CD4-positive, alpha-beta memory T cell (primary cell): ENCODE measurements around the gene SSBP2. TPM values are rescaled to one million over a fixed set of nuclear protein-coding genes. Genes with fewer than 3 reads are reported as not detected.

ENCODE experiments used
- CTCF ChIA-PET: fragments of 350-600 bp; sonication (Branson Sonifier 250); formaldehyde crosslinking; loops from one replicate; lab custom pipeline; 2021; ENCODE audit warnings: inconsistent platforms; ENCODE audit not compliant: partially characterized antibody; lab: Charles Lee
- POLR2A ChIA-PET: fragments of 350-600 bp; sonication (Branson Sonifier 250); formaldehyde crosslinking; loops from one replicate; lab custom pipeline; 2021; ENCODE audit not compliant: partially characterized antibody; lab: Charles Lee
- DNase-seq, 5 donors: peaks; one replicate each; pipeline versions ENCODE4 v3.0.0 to v3.0.0-alpha.2; 2020 to 2022; ENCODE audit warnings: mixed read lengths in 1 of 5
- H3K27ac ChIP-seq: one replicate; pipeline ENCODE4 v1.7.0; 2013; ENCODE audit warnings: low read depth, low read length
- H3K27me3 ChIP-seq: 2 replicates; pipeline ENCODE4 v1.7.0; 2013; ENCODE audit warnings: mild to moderate bottlenecking, low read length, moderate library complexity; ENCODE audit not compliant: insufficient read depth
- H3K36me3 ChIP-seq: 2 replicates; pipeline ENCODE4 v1.7.0; 2013; ENCODE audit warnings: mild to moderate bottlenecking, low read length, moderate library complexity; ENCODE audit not compliant: insufficient read depth
- H3K4me1 ChIP-seq: 2 replicates; pipeline ENCODE4 v1.7.0; 2013; ENCODE audit warnings: mild to moderate bottlenecking, low read length, moderate library complexity; ENCODE audit not compliant: insufficient read depth
- H3K4me3 ChIP-seq, 2 donors: one replicate each; pipeline ENCODE4 v1.7.0; 2013; ENCODE audit warnings: low read length in 2 of 2, mild to moderate bottlenecking in 1 of 2
- H3K9me3 ChIP-seq, 2 donors: one replicate each; pipeline ENCODE4 v1.7.0; 2013; ENCODE audit warnings: low read length in 2 of 2, control low read depth in 1 of 2; ENCODE audit not compliant: control insufficient read depth in 1 of 2
- H3K27ac Mint-ChIP-seq, 7 donors: one replicate each; pipeline ENCODE4 v1.8.0; 2020 to 2021; ENCODE audit warnings: mixed read lengths in 7 of 7, mild to moderate bottlenecking in 6 of 7, inconsistent platforms in 3 of 7, moderate library complexity in 3 of 7
- H3K27me3 Mint-ChIP-seq, 2 donors: one replicate each; pipeline ENCODE4 v1.8.0; 2020 to 2021; ENCODE audit warnings: mixed read lengths in 2 of 2
- H3K36me3 Mint-ChIP-seq, 2 donors: one replicate each; pipeline ENCODE4 v1.8.0; 2020 to 2021; ENCODE audit warnings: mixed read lengths in 2 of 2, inconsistent platforms in 1 of 2, mild to moderate bottlenecking in 1 of 2
- H3K4me1 Mint-ChIP-seq, 4 donors: one replicate each; pipeline ENCODE4 v1.8.0; 2020 to 2021; ENCODE audit warnings: mixed read lengths in 4 of 4, mild to moderate bottlenecking in 1 of 4
- H3K4me3 Mint-ChIP-seq, 8 donors: one replicate each; pipeline ENCODE4 v1.8.0; 2020 to 2021; ENCODE audit warnings: mixed read lengths in 8 of 8, mild to moderate bottlenecking in 7 of 8, moderate library complexity in 6 of 8, inconsistent platforms in 3 of 8
- H3K9me3 Mint-ChIP-seq, 8 donors: one replicate each; pipeline ENCODE4 v1.8.0; 2020 to 2021; ENCODE audit warnings: mixed read lengths in 8 of 8, mild to moderate bottlenecking in 5 of 8, inconsistent platforms in 3 of 8, moderate library complexity in 1 of 8
- intact Hi-C: fragments of 100-400 bp; cut with micrococcal nuclease; formaldehyde crosslinking; loops from one replicate; pipeline ENCODE4 v1.15.1; 2023
- polyA plus RNA-seq, 2 donors: library from polyadenylated mRNA; unstranded; fragments of 300-500 nt; fragmentation: Illumina TruSeq; gene quantifications; one replicate each; pipeline ENCODE4 v1.2.3, GENCODE V29; 2021
- total RNA-seq, 2 experiments: library from RNA; stranded (reverse); gene quantifications; one replicate each; pipeline ENCODE4 v1.2.3, GENCODE V29; 2021

Gene SSBP2
- total and polyA plus RNA-seq, 4 experiments from 2014 or later: 46.4 to 91.7 (median 58.9) TPM

DNA sequence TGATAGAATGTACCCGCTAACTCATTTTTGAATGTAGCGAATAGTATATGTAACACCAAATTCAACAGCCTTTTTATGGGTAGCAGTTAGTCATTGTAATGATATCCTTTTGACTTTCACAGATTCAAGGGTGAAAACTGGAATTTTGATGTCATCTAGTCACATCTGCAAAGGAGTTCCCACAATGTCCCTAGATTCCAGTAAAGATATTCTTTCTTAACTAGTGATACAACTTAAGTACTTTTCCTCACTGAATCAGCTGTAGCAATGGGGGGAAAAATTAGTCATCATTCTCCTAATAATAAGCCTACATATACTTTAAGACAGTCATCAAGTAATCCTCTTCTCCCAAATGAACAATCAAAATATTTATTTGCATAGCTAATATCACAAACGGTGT is 11.5 kb upstream of the SSBP2 start:
- Histone ChIP-seq H3K27ac (no peak overlapping the region), H3K36me3 (no peaks in the 10 kb centered on the region), H3K4me3 (no peak overlapping the region), H3K9me3 (no peaks in the 10 kb centered on the region), H3K4me1 (peaks cover 7% of the 10 kb centered on the region), H3K27me3 (no peaks in the 10 kb centered on the region)
- H3K4me3 Mint-ChIP-seq: no peak overlapping the region
- ChIA-PET CTCF (interaction anchor here (1.4 to 1.7 kb wide), 2 partner anchors 11 to 17 kb away, joined by 3 to 9 read pairs; partner anchors contain the start of gene SSBP2), POLR2A (interaction anchor here (1.3 to 4.0 kb wide), 2 partner anchors 12 to 17 kb away, joined by 5 to 20 read pairs; partner anchors contain the start of gene SSBP2)
- peaks cover 9 to 23% (median 17%) of the 10 kb centered on the region in 4 donors for H3K4me1 Mint-ChIP-seq
- intact Hi-C loops: no loop called here
- peaks cover 0 to 2% of the 10 kb centered on the region in 2 donors for H3K27me3 Mint-ChIP-seq
- H3K27ac Mint-ChIP-seq: no peak overlapping the region
- H3K36me3 Mint-ChIP-seq: no peaks in the 10 kb centered on the region
- DNase-seq: no peak
- no peaks in the 10 kb centered on the region for H3K9me3 Mint-ChIP-seq

DNA sequence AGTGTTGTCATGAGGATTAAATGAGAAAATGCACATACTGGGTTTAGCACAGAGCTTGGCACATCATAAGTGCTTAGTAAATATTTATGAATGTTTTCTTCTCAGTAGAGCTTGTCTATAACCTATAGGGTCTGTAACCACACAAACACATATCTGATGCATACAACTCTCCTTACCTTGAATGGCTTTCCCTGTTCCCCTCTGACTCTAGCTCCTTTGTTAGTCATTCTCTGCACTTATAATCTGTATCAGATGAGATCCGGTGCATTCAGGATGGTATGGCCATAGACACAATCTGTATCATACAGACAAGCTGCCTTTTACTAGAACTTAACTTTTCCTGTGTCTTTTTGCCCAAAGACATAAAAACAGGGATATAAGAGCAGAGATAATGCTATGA is 11.1 kb upstream of the SSBP2 start:
- Histone ChIP-seq H3K9me3 (no peaks in the 10 kb centered on the region), H3K27me3 (no peaks in the 10 kb centered on the region), H3K4me1 (peaks cover 7% of the 10 kb centered on the region), H3K36me3 (no peaks in the 10 kb centered on the region), H3K27ac (no peak overlapping the region), H3K4me3 (no peak overlapping the region)
- peaks cover 0 to 2% of the 10 kb centered on the region in 2 donors for H3K27me3 Mint-ChIP-seq
- intact Hi-C loops: no loop called here
- no peak overlapping the region for H3K4me3 Mint-ChIP-seq
- H3K9me3 Mint-ChIP-seq: peaks cover 0 to under 1% (median 0%) of the 10 kb centered on the region in 8 donors
- POLR2A ChIA-PET: interaction anchor here (1.2 to 4.0 kb wide), 3 partner anchors 11 to 90 kb away, joined by 4 to 20 read pairs (median 5); partner anchors contain the start of gene SSBP2
- H3K27ac Mint-ChIP-seq: no peak overlapping the region
- peaks cover 9 to 23% (median 17%) of the 10 kb centered on the region in 4 donors for H3K4me1 Mint-ChIP-seq
- CTCF ChIA-PET: interaction anchor here (1.4 to 1.7 kb wide), 3 partner anchors 11 to 77 kb away, joined by 3 to 9 read pairs (median 3); partner anchors contain the start of gene SSBP2
- DNase-seq: no peak
- no peaks in the 10 kb centered on the region for H3K36me3 Mint-ChIP-seq

DNA sequence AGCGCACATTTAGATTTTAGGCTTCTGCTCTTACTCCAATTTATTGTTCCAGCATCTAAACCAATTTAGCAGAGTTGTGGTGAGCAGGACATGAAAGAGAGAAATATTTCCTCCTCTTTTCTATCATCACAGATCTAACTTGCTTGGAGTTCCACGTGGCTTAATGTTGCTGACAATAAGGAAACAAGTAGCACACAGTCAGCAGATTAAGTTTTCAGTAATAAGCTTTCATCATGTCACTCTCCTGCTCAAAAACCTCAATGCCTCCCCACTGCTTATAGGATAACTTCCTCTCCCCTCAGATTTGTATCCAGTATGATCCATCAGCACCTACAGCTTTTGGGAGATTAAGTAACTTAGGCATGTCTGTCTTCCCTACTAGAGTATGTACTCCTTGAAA is 10.4 kb upstream of the SSBP2 start:
- H3K36me3 Mint-ChIP-seq: no peaks in the 10 kb centered on the region
- Histone ChIP-seq H3K9me3 (no peaks in the 10 kb centered on the region), H3K27ac (no peak overlapping the region), H3K4me3 (no peak overlapping the region), H3K27me3 (no peaks in the 10 kb centered on the region), H3K4me1 (peaks cover 7% of the 10 kb centered on the region), H3K36me3 (no peaks in the 10 kb centered on the region)
- peaks cover 9 to 23% (median 17%) of the 10 kb centered on the region in 4 donors for H3K4me1 Mint-ChIP-seq
- H3K27ac Mint-ChIP-seq: no peak overlapping the region
- DNase-seq: no peak
- intact Hi-C loops: no loop called here
- ChIA-PET POLR2A (interaction anchor here (1.2 to 4.0 kb wide), 3 partner anchors 11 to 91 kb away, joined by 4 to 20 read pairs (median 5); partner anchors contain the start of gene SSBP2), CTCF (interaction anchor here (1.5 to 1.7 kb wide), 2 partner anchors 10 to 78 kb away, joined by 3 to 9 read pairs; partner anchors contain the start of gene SSBP2)
- peaks cover 0 to 2% (median 0%) of the 10 kb centered on the region in 8 donors for H3K9me3 Mint-ChIP-seq
- H3K27me3 Mint-ChIP-seq: peaks cover 0 to 2% of the 10 kb centered on the region in 2 donors
- no peak overlapping the region for H3K4me3 Mint-ChIP-seq

DNA sequence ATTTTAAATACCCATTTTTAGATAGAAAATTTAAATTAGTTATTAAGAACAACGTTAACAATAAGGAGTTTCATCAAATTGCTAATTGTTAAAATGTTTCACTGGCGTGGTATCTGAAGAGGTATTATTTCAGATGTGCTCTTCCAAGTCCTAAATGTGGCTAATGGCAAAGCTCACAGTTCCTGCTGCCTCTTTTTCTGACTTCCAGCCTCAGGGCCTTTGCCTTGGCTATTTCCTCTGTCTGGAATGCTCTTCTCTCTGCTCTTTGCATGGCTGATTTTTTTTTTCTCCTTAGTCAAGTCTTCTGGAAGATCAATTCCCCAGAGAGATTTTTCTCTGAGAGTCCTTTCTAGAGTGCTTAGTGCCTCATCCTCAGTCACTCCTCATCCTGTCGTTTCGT is 9.6 kb upstream of the SSBP2 start:
- ChIA-PET CTCF (interaction anchor here (1.5 kb wide), 1 partner anchor 78 kb away, joined by 3 read pairs; no protein-coding TSS in a partner anchor), POLR2A (interaction anchor here (1.0 to 2.0 kb wide), 3 partner anchors 10 to 91 kb away, joined by 3 to 10 read pairs (median 9); partner anchors contain the start of gene SSBP2)
- H3K27ac ChIP-seq: no peak overlapping the region
- H3K4me3 ChIP-seq: no peak overlapping the region
- no peaks in the 10 kb centered on the region for H3K9me3 ChIP-seq
- DNase-seq: no peak
- Mint-ChIP-seq H3K4me3 (no peak overlapping the region), H3K27me3 (peaks cover 0 to 2% of the 10 kb centered on the region in 2 donors), H3K4me1 (peaks cover 9 to 23% (median 17%) of the 10 kb centered on the region in 4 donors), H3K36me3 (no peaks in the 10 kb centered on the region), H3K27ac (peak overlapping the region in 1 of 7 donors; percentile 66), H3K9me3 (peaks cover 0 to 2% (median 0%) of the 10 kb centered on the region in 8 donors)
- H3K36me3 ChIP-seq: no peaks in the 10 kb centered on the region
- intact Hi-C loops: no loop called here
- peaks cover 7% of the 10 kb centered on the region for H3K4me1 ChIP-seq
- H3K27me3 ChIP-seq: no peaks in the 10 kb centered on the region

DNA sequence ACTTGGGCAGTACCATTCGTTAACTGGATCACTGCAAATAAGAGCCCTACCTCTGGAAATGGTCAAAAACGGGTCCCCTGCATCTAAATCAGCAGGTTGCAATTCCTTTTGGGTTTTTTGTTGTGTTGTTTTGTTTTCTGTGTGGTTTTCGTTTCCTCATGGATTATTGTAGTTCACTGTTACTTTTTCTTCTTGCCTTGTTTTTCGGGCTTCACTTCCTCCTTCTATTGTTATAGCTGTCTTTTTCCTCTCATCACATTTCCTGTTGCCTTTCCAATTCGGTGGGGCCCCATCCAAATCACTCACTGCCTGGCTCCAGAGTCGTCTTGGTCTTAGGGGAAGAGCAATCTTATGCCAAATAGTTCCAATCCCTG is 8.7 kb upstream of the SSBP2 start:
- Mint-ChIP-seq H3K4me1 (peaks cover 9 to 23% (median 17%) of the 10 kb centered on the region in 4 donors), H3K27me3 (peaks cover 0 to 2% of the 10 kb centered on the region in 2 donors), H3K36me3 (no peaks in the 10 kb centered on the region), H3K9me3 (peaks cover 0 to 2% (median 0%) of the 10 kb centered on the region in 8 donors), H3K4me3 (no peak overlapping the region), H3K27ac (peak overlapping the region in 1 of 7 donors; percentile 40)
- intact Hi-C loops: no loop called here
- POLR2A ChIA-PET: interaction anchor here (1.0 to 2.0 kb wide), 3 partner anchors 9 to 92 kb away, joined by 3 to 10 read pairs (median 9); partner anchors contain the start of gene SSBP2
- Histone ChIP-seq H3K36me3 (no peaks in the 10 kb centered on the region), H3K27me3 (no peaks in the 10 kb centered on the region), H3K4me3 (no peak overlapping the region), H3K9me3 (no peaks in the 10 kb centered on the region), H3K4me1 (peaks cover 7% of the 10 kb centered on the region), H3K27ac (no peak overlapping the region)
- no peak for DNase-seq
- CTCF ChIA-PET: interaction anchor here (1.0 kb wide), 1 partner anchor 92 kb away, joined by 4 read pairs; no protein-coding TSS in a partner anchor

DNA sequence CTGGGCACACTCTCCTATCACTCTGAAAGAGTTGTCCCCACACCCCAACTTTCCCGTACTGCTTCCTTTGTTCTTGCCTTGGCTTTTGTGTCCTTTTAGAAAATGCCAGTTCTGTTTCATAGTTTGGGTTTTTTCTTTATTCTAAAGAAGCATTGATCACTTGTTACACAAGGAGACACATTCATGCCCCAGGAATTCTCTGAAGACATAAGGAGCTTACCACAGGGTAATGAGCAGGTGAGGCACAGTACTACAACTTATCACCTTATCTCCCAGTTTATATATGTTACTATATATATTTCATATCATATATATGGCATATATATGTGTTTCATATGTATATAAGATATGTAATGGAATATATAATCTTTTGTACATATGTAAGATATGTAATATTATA is 6.5 kb upstream of the SSBP2 start:
- peaks cover 7% of the 10 kb centered on the region for H3K4me1 ChIP-seq
- peaks cover 0 to 2% of the 10 kb centered on the region in 2 donors for H3K27me3 Mint-ChIP-seq
- POLR2A ChIA-PET: no interaction called here
- no peaks in the 10 kb centered on the region for H3K27me3 ChIP-seq
- no peak overlapping the region for H3K27ac ChIP-seq
- intact Hi-C loops: no loop called here
- no peak overlapping the region for H3K27ac Mint-ChIP-seq
- CTCF ChIA-PET: no interaction called here
- no peaks in the 10 kb centered on the region for H3K9me3 ChIP-seq
- H3K36me3 ChIP-seq: no peaks in the 10 kb centered on the region
- no peak overlapping the region for H3K4me3 Mint-ChIP-seq
- H3K4me3 ChIP-seq: no peak overlapping the region
- peaks cover 9 to 23% (median 20%) of the 10 kb centered on the region in 4 donors for H3K4me1 Mint-ChIP-seq
- H3K36me3 Mint-ChIP-seq: no peaks in the 10 kb centered on the region
- peaks cover 0 to 2% (median 0%) of the 10 kb centered on the region in 8 donors for H3K9me3 Mint-ChIP-seq
- DNase-seq: no peak

DNA sequence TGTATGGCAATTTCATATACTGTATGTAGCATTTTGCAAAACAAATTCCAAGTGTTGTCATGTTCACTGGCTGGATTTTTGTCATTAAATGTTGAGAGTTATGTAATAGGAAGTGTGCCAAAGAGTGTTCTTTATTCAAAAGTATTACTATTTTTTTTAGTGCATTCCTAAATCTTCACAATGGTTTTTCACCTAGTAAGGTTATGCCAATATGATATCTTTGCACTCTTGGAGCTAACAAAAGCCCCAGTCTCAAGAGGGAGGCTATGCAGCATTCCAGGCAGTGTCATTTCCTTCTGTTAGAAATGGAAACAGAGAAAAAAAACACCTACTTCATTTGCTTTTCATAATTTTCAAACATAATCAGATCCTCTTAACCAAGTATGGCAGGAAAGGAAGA is 5.1 kb upstream of the SSBP2 start:
- H3K9me3 Mint-ChIP-seq: peaks cover 0 to 2% (median 0%) of the 10 kb centered on the region in 8 donors
- H3K27ac ChIP-seq: no peak overlapping the region
- intact Hi-C loops: no loop called here
- H3K4me1 ChIP-seq: peaks cover 13% of the 10 kb centered on the region
- no peak overlapping the region for H3K4me3 Mint-ChIP-seq
- ChIA-PET POLR2A (interaction anchor here (2.1 kb wide), 1 partner anchor 23 kb away, joined by 7 read pairs; no protein-coding TSS in a partner anchor), CTCF (interaction anchor here (0.5 to 3.1 kb wide), 3 partner anchors 83 to 395 kb away, joined by 3 to 15 read pairs (median 3); no protein-coding TSS in a partner anchor)
- no peaks in the 10 kb centered on the region for H3K36me3 ChIP-seq
- peaks cover 6 to 25% (median 19%) of the 10 kb centered on the region in 4 donors for H3K4me1 Mint-ChIP-seq
- no peaks in the 10 kb centered on the region for H3K27me3 ChIP-seq
- no peaks in the 10 kb centered on the region for H3K9me3 ChIP-seq
- no peak for DNase-seq
- H3K36me3 Mint-ChIP-seq: peaks cover 0 to under 1% of the 10 kb centered on the region in 2 donors
- no peak overlapping the region for H3K27ac Mint-ChIP-seq
- no peak overlapping the region for H3K4me3 ChIP-seq
- H3K27me3 Mint-ChIP-seq: peaks cover 0 to 2% of the 10 kb centered on the region in 2 donors
